Activated CD4-positive, alpha-beta T cell treated with anti-CD3 and anti-CD28 coated beads, Interleukin-2, amount 10 ng/mL, durations not matched to agents 7 days and 5 days (primary cell): ENCODE data around the gene PHACTR1. TPM values are rescaled to one million over a fixed set of nuclear protein-coding genes. Genes with fewer than 3 reads are reported as not detected.

Experiments used
- CTCF ChIA-PET: fragments of 350-600 bp; sonication (Branson Sonifier 250); formaldehyde crosslinking; loops from one replicate; lab custom pipeline; 2021; ENCODE audit warnings: antibody characterized with exemption; lab: Charles Lee
- POLR2A ChIA-PET: fragments of 350-600 bp; sonication (Branson Sonifier 250); formaldehyde crosslinking; loops from one replicate; lab custom pipeline; 2021; ENCODE audit warnings: antibody characterized with exemption; lab: Charles Lee
- DNase-seq: peaks from one replicate; pipeline ENCODE4 v3.0.0-alpha.2; 2020
- H3K27ac Mint-ChIP-seq: one replicate; pipeline ENCODE4 v1.8.0; 2021; ENCODE audit warnings: mild to moderate bottlenecking, moderate library complexity, mixed read lengths
- H3K27me3 Mint-ChIP-seq: one replicate; pipeline ENCODE4 v1.8.0; 2021; ENCODE audit warnings: mixed read lengths
- H3K36me3 Mint-ChIP-seq: one replicate; pipeline ENCODE4 v1.8.0; 2021; ENCODE audit warnings: low read depth, mixed read lengths
- H3K4me1 Mint-ChIP-seq: one replicate; pipeline ENCODE4 v1.8.0; 2021; ENCODE audit warnings: mixed read lengths
- H3K4me3 Mint-ChIP-seq: one replicate; pipeline ENCODE4 v1.8.0; 2021; ENCODE audit warnings: mild to moderate bottlenecking, moderate library complexity, mixed read lengths
- H3K9me3 Mint-ChIP-seq: one replicate; pipeline ENCODE4 v1.8.0; 2021; ENCODE audit warnings: mixed read lengths
- total RNA-seq, 2 experiments: library from RNA; stranded (reverse); gene quantifications; one replicate each; pipeline ENCODE4 v1.2.3, GENCODE V29; 2021

PHACTR1 gene
- total RNA-seq, 2 experiments from 2014 or later, result 0.19 to 0.32 TPM

DNA sequence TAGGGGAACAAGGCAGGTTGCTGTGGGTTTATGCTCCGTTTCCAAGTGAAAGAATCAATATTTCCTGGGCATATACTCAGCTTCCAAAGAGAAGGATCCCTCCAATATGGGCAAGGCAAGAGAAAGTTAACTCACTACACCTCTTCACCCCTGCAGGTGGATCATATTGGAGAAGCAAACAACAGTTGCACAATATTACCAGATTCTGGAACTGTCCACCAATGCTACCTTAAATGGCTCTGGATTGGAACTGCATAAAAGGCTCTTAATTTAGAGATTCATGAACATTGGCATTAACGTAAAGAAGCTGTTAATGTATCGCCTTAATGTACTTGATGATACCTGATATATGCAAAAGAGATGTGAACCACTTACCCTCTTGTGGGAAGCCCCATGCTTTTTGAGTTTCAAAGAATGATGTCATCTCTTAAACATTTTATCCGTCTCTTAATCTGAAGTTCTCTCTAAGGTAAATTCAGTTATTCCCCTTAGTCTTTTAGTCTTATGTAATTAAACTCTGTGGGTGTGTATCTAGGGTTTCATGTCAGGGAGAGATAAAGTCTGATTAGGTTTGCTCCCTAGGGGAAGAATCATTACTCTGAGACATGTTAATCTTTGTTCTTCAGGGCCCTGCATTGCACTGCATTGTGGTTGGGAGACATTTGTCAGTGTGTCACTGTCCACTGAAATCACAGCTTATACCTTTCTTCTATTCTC is 99.5 kb downstream of the PHACTR1 start:
- Mint-ChIP-seq H3K27me3 (no peaks in the 10 kb centered on the region), H3K27ac (no peak overlapping the region), H3K4me3 (no peak overlapping the region), H3K4me1 (no peaks in the 10 kb centered on the region), H3K9me3 (no peaks in the 10 kb centered on the region), H3K36me3 (no peaks in the 10 kb centered on the region)
- ChIA-PET CTCF (no interaction called here), POLR2A (no interaction called here)
- DNase-seq, result no peak

DNA sequence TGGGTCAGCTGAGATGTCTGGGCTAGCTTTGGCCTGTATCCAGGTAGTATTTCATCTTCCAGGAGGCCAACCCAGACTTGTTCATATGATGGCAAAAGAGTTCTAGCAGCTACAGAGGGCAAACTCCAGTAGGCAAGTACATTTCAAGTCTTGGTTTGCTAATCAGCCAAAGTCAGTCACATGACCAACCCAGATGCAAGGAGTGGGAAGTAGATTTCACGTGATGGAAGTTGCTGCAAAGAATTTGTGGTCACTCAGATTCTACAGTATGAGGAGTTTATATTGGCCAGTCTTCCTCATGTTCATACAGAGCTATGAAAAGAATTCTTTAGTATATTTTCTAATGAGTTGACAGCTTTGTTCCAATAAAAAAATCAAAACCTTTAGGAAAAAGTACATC is 101.8 kb downstream of the PHACTR1 start:
- no peaks in the 10 kb centered on the region for H3K4me1 Mint-ChIP-seq
- no peak overlapping the region for H3K27ac Mint-ChIP-seq
- ChIA-PET CTCF (no interaction called here), POLR2A (interaction anchor here (0.7 kb wide), 1 partner anchor 78 kb away, joined by 3 read pairs; no protein-coding TSS in a partner anchor)
- H3K27me3 Mint-ChIP-seq, result no peaks in the 10 kb centered on the region
- H3K36me3 Mint-ChIP-seq, result no peaks in the 10 kb centered on the region
- H3K4me3 Mint-ChIP-seq, result no peak overlapping the region
- H3K9me3 Mint-ChIP-seq, result no peaks in the 10 kb centered on the region
- no peak for DNase-seq

DNA sequence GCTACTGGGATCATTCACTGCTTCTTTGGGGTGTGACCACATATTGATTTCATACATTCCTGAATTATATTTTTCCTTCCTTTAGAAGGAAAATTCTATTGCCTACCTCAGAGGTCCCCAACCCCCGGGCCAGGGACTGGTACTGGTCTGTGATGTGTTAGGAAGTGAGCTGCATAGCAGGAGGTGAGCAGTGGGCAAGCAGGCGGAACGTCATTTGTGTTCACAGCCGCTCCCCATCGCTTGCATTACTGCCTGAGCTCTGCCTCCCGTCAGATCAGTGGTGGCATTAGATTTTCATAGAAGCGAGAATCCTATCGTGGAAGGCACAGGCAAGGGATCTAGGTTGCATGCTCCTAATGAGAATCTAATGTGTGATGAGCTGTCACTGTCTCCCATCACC is 107.3 kb downstream of the PHACTR1 start:
- H3K4me1 Mint-ChIP-seq, result no peaks in the 10 kb centered on the region
- H3K36me3 Mint-ChIP-seq, result no peaks in the 10 kb centered on the region
- no peak overlapping the region for H3K27ac Mint-ChIP-seq
- DNase-seq, result no peak
- H3K27me3 Mint-ChIP-seq, result peaks cover 5% of the 10 kb centered on the region
- POLR2A ChIA-PET, result no interaction called here
- no peaks in the 10 kb centered on the region for H3K9me3 Mint-ChIP-seq
- no peak overlapping the region for H3K4me3 Mint-ChIP-seq
- CTCF ChIA-PET, result no interaction called here

DNA sequence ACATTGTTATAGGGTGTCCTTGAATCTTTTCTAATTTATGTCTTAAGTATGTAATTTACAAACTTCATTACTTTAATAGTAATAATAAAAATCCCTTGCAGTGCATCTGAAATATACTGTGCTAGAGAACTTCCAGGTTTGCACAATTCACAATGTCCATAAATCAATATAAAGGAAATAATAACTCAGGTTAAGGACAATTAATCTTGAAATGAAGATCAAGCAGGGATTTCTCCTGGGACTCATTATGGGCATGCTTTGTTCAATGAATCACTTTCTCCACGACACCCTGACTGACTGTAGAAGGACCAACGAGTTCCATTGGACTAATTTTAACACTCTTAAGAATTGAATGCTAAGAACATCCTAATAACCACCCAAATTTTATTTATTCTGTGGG is 110.0 kb downstream of the PHACTR1 start:
- no peak for DNase-seq
- H3K4me3 Mint-ChIP-seq, result no peak overlapping the region
- ChIA-PET POLR2A (no interaction called here), CTCF (no interaction called here)
- no peak overlapping the region for H3K27ac Mint-ChIP-seq
- no peaks in the 10 kb centered on the region for H3K4me1 Mint-ChIP-seq
- H3K36me3 Mint-ChIP-seq, result no peaks in the 10 kb centered on the region
- no peaks in the 10 kb centered on the region for H3K9me3 Mint-ChIP-seq
- peaks cover 5% of the 10 kb centered on the region for H3K27me3 Mint-ChIP-seq

DNA sequence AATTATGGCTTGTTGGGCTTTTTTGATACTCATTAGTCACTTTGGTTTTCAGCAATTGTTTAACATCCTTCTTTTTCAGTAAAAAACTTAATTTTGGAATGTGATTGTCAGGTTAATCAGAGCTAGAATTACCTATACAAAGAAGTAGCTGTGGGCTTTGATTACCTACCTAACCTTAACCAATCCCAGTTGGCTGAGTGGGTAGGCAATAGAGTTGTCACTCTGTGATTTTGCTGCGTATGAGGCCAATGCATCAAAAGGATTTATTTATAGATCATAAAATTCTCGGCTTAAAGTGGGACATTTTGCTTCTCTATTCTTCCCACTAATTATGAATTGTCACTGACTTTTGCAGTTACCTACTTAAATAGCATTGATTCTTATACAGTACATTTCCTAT is 111.4 kb downstream of the PHACTR1 start:
- Mint-ChIP-seq H3K4me1 (no peaks in the 10 kb centered on the region), H3K36me3 (no peaks in the 10 kb centered on the region), H3K27ac (no peak overlapping the region), H3K4me3 (no peak overlapping the region), H3K27me3 (peaks cover 5% of the 10 kb centered on the region), H3K9me3 (no peaks in the 10 kb centered on the region)
- POLR2A ChIA-PET, result no interaction called here
- CTCF ChIA-PET, result no interaction called here
- no peak for DNase-seq

DNA sequence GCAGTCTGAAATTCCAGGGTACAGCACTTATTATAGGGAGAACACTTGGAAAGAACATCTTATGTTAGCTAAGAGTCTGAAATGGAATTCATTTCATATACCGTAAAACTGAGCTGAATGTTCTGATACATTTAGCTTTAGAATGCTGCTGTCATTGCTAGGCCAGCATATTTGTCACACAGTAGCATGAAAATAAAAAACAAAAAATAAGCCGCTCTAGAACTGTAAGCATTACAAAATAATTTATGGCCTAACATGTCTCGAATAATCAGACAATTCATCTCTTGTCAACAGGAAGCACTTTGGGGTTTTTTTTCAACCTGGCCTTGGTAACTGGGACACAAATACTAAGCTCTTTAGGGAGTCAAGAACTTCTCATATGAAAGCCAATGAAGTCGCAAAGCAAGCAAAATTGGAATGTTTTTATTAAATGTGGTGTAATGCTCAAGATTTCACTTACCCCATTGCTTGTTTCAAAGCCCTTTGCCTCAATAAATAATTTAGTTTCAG is 115.7 kb downstream of the PHACTR1 start:
- POLR2A ChIA-PET, result no interaction called here
- Mint-ChIP-seq H3K27ac (no peak overlapping the region), H3K9me3 (peaks cover 3% of the 10 kb centered on the region), H3K4me3 (no peak overlapping the region), H3K4me1 (no peaks in the 10 kb centered on the region), H3K36me3 (no peaks in the 10 kb centered on the region), H3K27me3 (peaks cover 2% of the 10 kb centered on the region)
- DNase-seq, result no peak
- CTCF ChIA-PET, result interaction anchor here (0.6 to 1.8 kb wide), 2 partner anchors 9 to 123 kb away, joined by 3 to 4 read pairs; no protein-coding TSS in a partner anchor

DNA sequence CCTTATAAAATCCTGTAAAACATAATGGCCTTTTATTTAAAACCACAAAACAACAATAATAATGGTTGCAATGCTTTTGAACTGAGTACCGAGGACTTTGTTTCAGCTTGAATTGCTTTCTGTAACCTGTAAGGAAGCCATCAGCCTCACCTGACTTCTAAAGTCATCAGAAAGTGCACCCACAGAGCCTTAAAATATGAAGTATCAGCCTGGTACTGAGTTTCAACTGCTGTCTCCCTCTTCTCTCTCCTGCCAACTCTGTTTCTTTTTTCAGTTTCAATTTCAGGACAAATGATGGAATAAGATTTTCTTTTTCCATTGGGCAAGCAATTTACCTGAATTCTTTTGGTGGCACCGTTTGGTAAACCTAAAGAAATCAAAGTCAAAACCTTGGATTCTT is 119.4 kb downstream of the PHACTR1 start:
- ChIA-PET POLR2A (no interaction called here), CTCF (no interaction called here)
- no peak overlapping the region for H3K27ac Mint-ChIP-seq
- no peaks in the 10 kb centered on the region for H3K4me1 Mint-ChIP-seq
- no peak overlapping the region for H3K4me3 Mint-ChIP-seq
- H3K36me3 Mint-ChIP-seq, result no peaks in the 10 kb centered on the region
- DNase-seq, result no peak
- H3K9me3 Mint-ChIP-seq, result peaks cover 3% of the 10 kb centered on the region
- peaks cover 7% of the 10 kb centered on the region for H3K27me3 Mint-ChIP-seq

DNA sequence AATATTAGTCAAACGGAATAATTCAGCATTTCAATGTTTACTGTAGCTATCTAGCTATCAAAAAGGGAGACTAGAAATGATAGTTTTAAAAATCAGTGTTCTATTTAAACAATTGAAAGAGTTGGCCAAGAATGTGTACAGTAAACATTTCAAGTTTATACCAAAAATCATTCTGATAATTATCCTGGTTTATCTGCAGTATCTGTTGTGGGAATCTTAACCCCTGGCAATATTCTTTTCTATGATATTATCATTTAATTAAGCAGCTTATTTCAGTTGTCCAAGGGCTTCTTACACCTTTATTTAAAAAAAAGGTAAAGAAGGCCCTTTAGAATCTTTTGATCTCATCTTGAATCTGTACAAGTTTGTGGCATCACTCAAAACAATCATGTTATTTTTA is 125.1 kb downstream of the PHACTR1 start:
- Mint-ChIP-seq H3K27ac (no peak overlapping the region), H3K9me3 (peaks cover 3% of the 10 kb centered on the region), H3K4me1 (no peaks in the 10 kb centered on the region), H3K4me3 (no peak overlapping the region), H3K27me3 (peaks cover 8% of the 10 kb centered on the region), H3K36me3 (no peaks in the 10 kb centered on the region)
- CTCF ChIA-PET, result interaction anchor here (1.2 kb wide), 1 partner anchor 10 kb away, joined by 4 read pairs; no protein-coding TSS in a partner anchor
- DNase-seq, result no peak
- POLR2A ChIA-PET, result no interaction called here

DNA sequence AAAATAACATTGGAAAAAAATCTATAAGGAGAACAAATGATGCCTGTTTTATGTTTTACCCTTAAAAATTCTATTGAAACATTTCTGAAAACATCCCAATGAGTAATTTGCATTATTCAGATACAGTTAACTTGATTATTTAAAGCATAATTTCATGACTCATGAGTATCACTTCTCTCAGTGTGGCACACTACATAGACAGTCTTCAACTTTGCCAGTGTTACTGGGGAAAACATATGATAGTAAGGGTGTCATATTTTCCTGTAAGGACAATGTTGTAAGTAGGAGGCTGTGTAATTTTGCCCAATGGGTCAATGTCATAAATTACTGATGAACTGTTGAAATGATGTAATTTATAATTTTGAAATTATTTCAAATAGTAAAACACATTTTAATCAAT is 125.5 kb downstream of the PHACTR1 start:
- no peaks in the 10 kb centered on the region for H3K4me1 Mint-ChIP-seq
- no peaks in the 10 kb centered on the region for H3K9me3 Mint-ChIP-seq
- CTCF ChIA-PET, result no interaction called here
- no peak overlapping the region for H3K4me3 Mint-ChIP-seq
- H3K36me3 Mint-ChIP-seq, result no peaks in the 10 kb centered on the region
- H3K27me3 Mint-ChIP-seq, result peaks cover 6% of the 10 kb centered on the region
- no peak for DNase-seq
- H3K27ac Mint-ChIP-seq, result no peak overlapping the region
- POLR2A ChIA-PET, result no interaction called here

DNA sequence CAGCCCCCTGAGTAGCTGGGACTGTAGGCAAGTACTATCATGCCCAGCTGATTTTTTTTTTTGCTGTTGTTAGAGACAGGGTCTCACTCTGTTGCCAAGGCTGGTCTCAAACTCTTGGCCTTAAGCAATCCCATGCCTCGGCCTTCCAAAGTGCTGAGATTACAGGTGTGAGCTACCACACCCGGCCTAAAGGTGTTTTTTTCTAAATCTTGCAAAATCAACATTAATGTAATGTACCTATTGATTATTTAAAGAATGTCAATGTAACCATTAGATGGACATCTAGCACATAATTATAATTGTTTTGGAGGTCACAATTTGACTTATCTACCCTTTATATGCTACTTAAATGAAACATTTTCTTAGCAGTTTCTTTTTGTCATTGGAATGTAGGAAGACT is 126.1 kb downstream of the PHACTR1 start:
- H3K36me3 Mint-ChIP-seq, result no peaks in the 10 kb centered on the region
- POLR2A ChIA-PET, result no interaction called here
- H3K4me3 Mint-ChIP-seq, result no peak overlapping the region
- peaks cover 6% of the 10 kb centered on the region for H3K27me3 Mint-ChIP-seq
- no peaks in the 10 kb centered on the region for H3K4me1 Mint-ChIP-seq
- DNase-seq, result no peak
- CTCF ChIA-PET, result no interaction called here
- H3K9me3 Mint-ChIP-seq, result no peaks in the 10 kb centered on the region
- no peak overlapping the region for H3K27ac Mint-ChIP-seq

DNA sequence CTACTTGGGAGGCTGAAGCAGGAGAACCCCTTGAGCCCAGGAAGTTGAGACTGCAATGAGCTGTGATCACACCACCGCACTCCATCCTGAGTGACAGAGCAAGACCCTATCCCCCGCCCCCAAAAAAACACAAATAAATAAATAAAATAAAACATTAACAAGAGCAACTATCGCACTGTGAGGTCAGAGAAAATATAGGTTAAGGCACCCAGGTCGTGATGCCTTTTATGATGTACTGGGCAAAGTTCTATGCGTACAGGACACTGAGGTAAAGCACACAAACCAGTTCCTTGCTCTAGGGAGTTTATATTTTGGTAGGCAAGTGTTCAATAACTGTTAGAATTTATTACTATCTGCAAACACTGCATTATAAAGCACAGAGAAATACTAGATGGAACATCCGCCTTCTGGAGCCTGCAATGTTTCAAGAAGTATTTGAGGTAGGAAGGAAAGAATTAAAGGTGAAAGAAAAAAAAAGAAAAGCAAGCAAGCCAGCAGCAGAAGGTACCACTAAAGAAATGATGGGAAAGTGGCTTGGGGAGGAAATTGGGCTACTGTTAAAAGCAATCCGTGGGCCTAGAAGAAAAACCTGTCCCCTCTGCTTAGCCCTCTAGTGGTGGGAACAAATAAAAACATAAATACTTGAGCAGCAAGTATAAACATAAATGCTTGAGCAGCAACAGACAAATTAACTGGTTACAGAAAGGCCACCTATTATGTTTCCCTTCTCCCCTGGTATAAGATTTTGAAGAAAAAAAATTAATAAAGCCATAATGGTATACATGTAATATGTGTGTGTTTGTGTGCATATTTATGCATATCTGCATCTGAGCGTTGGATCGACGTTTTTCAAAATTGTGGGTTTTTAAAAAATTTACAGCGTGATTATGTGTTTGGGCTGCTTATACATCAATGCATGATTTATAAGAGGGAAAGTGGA is 128.0 kb downstream of the PHACTR1 start:
- DNase-seq, result no peak
- H3K27me3 Mint-ChIP-seq, result peaks cover 7% of the 10 kb centered on the region
- CTCF ChIA-PET, result interaction anchor here (0.8 kb wide), 1 partner anchor 22 kb away, joined by 3 read pairs; no protein-coding TSS in a partner anchor
- no peak overlapping the region for H3K4me3 Mint-ChIP-seq
- H3K9me3 Mint-ChIP-seq, result no peaks in the 10 kb centered on the region
- no peaks in the 10 kb centered on the region for H3K36me3 Mint-ChIP-seq
- POLR2A ChIA-PET, result no interaction called here
- H3K4me1 Mint-ChIP-seq, result no peaks in the 10 kb centered on the region
- H3K27ac Mint-ChIP-seq, result no peak overlapping the region

DNA sequence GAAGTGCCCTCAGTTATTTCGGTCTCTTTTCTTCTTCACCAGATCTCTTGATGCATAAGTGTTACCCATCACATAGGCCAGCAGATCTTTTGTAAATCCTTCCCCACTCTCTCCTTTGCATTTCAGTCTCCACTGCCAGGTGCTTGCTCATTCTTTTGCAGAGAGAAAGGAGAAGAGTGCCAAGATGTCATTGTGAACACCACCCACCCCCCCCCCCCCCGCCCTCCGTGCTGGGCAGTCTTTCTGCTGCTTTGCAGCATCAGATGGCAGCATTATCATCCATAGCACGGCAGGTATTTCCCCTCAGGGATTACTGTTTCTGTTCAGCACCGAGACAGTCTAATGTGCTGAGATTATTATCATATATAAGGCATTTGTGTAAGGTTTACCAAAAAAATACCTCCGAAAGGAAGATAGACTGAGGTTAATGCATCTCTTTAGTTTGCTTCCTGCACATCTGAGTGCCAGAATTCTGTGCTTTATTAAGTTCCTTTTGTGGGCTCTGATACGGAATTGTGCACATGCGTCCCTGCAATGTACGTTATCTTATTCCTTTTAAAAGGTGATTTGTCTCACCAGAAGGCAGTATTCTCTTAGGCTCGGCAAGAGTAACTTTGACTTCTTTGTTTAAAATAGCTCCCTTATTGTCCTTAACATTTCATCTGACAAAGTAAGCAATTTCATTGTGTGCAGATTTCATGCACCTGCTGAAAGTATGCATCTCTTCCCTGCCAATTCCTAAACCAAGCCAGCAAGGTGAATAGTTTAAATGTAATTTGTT is 128.8 kb downstream of the PHACTR1 start:
- no peak for DNase-seq
- Mint-ChIP-seq H3K4me3 (no peak overlapping the region), H3K9me3 (no peaks in the 10 kb centered on the region), H3K27ac (no peak overlapping the region), H3K4me1 (no peaks in the 10 kb centered on the region), H3K27me3 (peaks cover 7% of the 10 kb centered on the region), H3K36me3 (no peaks in the 10 kb centered on the region)
- ChIA-PET POLR2A (no interaction called here), CTCF (no interaction called here)
